Hindlimb muscle (tissue), 1 donor: ENCODE measurements around the gene INO80C. TPM values are rescaled to one million over a fixed set of nuclear protein-coding genes. Genes with fewer than 3 reads are reported as not detected.
"Not testable (repeated sequence)": the region's sequence is repeated elsewhere in the genome, so short reads cannot be mapped to it uniquely, and the experiment has no call there.

Experiments
- DNase-seq: peaks from one replicate; pipeline ENCODE4 v3.0.0-alpha.2; 2013
- polyA plus RNA-seq: library from polyadenylated mRNA; unstranded; fragments of 120-200 nt; gene quantifications from one replicate; pipeline ENCODE4 v1.2.1, GENCODE V29; 2013; ENCODE audit not compliant: insufficient read length

INO80C gene
- polyA plus RNA-seq, 1 donor: 27.8 TPM

DNA sequence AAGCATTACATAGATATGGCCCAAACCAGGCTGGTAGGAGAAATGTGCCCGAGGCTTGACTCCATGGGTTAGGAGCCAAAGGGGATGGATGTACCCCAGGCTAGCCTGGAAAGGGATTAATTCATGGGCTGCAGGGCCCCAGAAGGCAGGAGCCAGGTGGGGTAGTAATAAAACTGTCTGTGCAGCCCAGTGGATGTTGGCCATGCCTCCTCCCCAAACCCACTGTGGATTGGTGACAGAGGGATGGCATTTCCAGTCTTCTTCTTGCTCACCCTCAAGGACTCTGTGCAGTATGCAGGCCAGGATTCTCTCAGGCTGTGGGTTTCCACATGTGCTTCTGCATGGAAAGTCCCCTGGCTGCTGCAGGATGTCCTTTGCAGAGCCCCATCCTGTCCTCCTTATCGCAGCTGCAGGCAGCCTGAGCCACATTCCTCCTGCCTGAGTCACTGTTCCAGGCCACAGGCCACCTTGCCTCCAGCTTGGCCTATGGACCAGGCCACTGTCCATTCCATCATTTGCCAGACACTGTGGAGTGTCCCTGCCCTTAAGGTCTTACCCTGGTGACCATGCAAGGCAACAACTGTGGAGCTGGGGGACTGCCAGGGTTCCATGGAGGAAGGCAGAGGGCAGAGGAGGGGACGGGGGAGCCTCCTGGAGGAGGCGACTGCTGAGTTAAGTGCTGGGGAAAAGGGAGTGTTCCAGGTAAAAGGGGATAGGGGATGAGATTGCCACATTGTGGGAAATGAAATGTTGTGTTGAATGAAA, 38.9 kb downstream of the INO80C start:
- DNase-seq: no peak

DNA sequence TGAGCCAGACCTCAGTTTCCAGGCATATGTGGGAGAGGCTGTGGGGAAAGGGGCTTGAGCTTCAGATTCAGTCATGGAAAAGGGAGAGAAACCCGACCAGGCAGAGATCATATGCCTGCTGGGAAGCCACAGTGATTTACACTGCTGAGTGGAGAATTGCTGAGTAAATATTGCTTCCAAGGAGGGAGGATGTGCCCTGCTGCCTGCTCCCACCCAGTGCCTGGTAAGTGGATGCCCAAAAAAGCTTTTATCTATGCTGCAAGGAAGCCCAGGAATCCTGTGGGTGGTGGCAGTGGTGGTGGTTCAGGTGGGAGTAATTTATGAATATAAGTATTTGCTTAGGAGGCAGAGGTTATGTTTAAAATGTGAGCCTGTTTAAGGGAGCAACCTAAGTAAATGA, 39.5 kb downstream of the INO80C start:
- no peak for DNase-seq

DNA sequence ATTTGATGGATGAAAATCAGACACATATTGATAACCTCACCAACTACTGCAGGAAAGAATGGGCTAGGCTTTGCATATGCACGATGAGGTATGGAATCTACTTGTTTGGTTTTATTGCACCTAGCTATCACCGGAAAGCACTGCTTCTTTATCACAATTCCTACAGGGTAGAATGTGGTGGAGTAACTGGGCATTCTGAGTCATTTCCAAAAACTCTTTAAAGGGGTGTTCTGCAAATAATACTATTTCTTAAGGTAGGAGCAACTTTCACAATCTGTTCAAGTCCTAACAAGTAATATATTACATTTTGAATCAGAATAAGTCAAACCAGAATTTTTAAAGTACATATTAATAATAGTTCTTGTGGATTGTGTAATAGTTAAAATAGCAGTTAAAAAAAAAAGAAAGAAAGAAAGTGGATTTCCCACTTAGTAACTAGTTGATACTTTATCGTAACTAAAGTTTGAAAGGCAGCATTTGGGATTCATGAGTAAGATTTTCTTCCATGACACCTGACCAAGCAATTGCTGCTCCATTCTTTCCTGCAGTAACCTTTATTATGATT, 40.5 kb downstream of the INO80C start:
- no peak for DNase-seq

DNA sequence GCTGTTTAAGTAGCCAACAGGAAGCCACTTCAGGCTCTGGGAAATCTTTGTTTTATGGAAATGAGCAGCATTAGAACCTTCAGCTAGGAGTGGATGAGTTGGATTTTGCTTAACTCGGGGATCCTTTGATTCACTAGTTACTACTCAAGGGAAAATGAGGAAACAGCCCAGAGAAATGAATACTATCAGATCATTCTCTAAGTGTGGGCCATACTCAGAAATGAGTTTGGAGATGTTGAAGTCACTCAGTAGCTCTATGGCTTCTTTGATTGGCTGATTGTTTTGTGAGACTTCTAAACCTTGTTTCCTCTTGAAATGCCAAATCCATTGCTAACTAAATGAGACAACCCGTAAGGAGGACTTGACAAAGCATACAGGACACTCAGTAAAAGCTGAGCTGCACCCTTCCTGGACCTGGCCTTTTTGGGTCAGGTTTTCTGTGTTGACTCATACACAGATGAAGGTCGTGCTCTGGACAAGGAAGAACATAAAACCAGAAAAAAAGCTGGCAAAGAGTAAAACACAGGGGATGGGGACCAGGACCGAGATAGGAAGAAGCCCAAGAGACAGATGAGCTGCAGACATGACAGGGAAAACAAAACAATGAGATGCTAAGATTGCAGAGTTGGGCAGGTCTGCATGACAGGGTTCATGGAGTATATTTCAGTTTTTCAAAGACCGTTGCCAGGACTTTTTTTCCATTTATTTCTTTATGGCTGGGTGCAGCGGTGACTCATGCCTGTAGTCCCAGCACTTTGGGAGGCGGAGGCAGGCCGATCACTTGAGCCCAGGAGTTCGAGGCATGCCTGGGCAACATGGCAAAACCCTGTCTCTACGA, 41.6 kb downstream of the INO80C start:
- no peak for DNase-seq

DNA sequence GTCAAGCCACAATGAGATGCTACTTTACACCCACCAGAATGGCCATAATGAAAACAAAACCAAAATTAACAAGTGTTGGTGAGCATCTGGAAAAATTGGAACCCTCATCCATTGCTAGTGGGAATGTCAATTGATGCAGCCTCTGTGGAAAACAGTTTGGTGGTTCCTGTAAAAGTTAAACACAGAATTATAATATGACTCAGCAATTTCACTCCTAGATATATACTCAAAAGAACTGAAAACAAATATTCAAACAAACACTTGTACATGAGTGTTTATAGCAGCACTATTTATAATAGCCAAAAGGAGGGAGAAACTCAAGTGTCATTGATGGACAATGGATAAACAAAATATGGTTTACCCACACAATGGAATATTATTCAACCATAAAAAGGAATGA, 43.0 kb downstream of the INO80C start:
- DNase-seq: no peak

DNA sequence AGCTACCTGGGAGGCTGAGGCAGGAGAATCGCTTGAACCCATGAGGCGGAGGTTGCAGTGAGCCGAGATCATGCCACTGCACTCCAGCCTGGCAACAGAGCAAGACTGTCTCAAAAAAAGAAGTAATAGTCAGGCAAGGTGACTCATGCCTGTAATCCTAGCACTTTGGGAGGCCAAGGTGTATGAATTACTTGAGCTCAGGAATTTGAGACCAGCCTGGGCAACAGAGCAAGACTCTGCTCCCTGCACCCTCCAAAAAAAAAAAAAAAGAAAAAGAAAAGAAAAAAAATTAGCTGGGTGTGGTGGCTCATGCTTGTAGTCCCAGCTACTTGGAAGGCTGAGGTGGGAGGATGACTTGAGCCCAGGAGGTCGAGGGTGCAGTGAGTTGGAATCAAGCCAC, 44.7 kb downstream of the INO80C start:
- not testable (repeated sequence) for DNase-seq

DNA sequence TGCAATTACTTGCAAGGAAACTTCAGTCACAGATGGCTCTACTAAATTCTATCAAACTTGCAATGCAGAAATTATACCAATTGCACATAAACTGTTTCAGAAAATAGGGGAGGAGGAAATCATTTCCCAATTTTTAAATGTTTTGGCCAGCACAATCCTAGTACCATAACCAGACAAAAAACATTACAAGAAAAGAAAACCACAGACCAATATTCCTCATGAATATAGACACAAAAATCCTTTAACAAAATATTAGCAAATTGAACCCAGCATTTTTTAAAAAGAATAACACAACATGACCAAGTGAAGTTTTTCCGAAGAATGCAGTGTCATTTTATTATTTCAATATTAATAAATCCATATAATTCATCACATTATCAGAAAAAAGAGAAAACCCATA, 45.8 kb downstream of the INO80C start:
- DNase-seq: no peak

DNA sequence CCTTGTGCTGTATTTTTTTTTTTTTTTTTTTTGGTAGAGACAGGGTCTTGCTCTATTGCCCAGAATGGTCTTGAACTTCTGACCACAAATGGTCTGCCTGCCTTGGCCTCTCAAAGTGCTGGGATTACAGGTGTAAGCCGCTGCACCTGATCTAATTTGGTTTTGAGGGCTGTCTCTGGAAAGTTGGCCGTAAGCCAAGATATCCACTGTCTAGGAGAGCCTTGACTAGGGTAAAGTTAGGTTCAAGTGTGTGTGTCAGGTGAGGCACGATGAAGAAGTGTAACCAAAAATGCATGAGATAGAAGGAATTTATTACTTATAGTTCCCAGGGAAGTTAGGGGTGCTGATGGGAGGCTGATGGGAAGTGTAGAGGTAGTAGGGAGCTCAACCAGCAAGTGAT, 46.7 kb downstream of the INO80C start:
- no peak for DNase-seq

DNA sequence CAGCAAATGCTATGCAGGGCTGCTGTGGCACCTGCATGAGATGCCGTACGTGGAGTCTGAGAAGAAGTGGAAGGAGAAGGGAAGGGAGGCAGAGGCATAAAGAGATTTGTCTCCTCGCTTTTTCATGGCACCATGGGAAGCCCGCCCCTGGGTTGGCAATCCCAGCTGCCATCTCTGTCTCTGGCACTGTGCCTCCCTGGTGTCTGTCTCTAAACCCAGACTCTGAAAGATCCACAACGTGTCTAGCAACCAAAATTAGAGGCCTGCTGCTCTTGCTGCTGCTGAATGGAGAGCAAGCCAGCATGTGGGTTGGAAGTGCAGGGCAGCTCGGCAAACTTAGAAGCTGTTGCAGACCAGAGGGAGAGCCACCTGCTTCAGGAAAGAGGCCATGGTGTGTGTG, 53.1 kb downstream of the INO80C start:
- DNase-seq: no peak

DNA sequence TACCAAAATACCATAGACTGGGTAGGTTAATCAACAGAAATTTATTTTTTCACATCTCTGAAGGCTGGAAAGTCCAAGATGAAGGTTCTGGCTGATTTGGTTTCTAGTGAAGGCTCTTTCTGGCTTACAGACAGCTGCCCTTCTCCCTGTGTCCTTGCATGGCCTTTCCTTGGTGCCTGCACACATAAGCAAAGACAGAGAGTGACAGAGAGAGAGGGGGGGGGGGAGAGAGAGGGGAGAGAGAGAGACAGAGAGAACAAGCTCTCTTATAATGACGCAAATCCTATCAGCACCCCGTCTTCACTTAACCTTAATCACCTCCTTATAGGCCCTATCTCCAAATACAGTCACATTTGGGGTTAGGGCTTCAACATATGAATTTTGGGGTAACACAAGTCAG, 53.9 kb downstream of the INO80C start:
- DNase-seq: no peak

DNA sequence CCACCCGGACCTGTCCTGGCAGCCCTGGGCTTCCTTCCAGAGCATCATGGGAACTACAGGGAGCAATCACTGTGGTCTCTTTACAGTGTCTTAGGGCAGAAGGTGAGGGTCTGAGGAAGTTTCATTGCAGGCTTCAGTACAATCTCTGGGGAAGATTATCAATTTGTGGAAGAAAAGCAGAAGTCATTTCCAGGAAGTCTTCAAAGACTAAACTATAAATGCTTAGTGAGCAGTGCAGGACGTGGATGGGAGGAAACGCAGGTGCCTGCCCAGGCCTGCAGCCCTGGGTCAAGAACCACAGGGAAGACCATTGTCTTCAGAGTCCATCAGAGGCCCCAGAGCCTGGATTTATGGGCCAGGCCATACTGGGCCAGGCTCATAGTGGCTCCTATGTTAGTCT, 54.3 kb downstream of the INO80C start:
- DNase-seq: no peak

DNA sequence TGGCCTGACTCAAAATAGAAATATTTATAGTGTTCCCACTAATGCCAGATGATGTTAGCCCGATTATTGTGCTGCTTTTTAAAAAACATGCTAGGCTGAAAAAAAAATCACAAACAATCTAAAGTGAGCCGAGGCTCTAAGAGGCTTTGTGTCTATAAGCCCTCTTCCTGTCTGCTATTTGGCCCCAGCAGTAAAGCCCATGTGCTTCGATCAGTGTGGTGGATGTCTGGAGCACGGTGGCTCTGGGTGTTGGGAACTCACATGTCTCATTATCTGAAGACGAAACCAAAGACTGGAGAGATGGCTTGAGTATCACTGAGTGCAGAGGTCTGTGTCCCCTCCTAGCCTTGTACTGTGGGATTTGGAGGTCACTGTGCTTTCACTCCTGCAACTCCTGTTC, 55.1 kb downstream of the INO80C start:
- DNase-seq: no peak

DNA sequence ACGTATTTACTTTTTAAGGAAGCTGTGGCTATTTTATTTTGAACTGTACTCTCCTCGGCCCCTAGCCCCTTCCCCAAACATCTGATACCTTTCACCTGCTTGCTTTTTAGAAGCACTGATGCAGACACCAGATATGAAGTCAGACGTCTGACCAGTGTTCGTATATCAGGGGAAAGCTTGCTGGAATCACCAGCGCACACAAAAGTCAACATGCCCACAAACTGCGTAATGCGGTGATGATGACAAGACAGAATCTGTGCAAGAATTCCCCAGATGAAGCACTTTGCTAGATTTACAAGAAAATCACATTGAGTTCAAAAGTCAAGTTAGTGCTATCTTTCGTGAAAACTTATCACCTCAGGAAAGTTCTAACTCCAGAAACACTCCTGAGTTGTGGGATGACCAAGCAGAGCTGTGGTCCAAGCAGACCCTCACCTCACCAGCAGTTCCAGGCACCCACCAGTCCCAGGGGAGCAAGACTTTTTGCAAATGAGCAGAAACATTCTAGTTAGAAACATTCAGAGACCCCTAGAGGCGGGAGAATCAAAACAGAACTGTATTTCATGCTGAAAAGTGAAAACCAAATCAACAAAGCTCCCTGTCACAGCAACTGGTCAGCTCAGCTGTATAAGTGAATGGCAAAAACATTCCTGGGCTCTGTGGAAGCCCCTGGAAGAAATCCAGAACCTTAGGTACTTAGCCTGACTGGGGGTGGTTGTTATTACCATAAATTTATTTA, 55.7 kb downstream of the INO80C start:
- no peak for DNase-seq

DNA sequence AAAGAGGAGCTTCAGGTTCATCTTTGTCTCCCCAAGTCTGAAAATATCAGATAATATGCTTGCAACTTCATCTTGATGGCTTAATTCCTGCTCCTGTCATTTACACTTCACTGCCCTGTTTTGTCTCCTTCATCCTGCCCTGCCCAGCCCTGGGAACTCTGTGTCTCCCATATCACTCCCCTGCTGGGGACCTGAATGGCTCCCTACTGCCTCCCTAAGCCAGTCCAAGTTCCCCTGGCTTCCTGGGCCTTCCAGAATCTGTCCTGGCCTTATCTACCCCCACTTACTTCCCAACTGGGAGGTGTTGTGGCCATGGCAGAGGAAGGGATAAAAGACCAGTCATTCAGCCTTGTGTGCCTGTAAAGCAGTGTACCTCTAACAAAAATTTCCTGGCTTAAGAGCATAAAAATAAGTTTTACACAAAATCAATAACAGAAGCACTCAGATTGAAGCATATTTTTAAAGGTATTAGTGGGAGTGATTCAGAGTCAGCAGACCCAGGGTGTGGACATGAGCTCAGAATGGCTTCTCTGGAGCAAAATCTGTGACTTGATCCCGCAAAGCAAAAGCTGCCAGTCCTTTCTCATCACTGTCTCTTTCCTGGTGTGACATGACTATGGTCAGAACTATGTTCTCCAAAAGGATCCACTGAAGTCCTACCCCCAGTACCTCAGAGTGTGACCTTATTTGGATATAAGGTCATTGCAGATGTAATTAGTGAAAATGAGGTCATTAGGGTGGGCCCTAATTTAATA, 59.1 kb downstream of the INO80C start:
- DNase-seq: no peak

DNA sequence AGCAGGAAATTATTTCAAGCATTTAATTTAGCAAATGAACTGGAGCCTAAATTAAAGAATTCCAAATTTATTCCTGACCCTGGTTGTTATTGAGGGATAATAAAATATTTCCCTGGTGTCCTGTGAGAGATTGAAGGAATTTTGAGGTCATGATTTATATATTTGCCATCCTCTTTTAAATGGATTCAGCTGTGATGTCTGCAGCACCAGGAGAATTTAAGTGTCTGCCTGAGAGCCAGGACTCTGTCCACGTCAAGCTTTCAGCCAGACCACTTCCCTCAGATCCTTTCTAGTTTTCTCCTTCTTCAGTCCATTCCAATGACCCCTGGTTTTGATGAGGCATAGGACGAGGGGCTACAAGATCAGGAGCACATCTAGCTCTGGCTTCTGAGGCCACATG, 59.9 kb downstream of the INO80C start:
- DNase-seq: no peak

DNA sequence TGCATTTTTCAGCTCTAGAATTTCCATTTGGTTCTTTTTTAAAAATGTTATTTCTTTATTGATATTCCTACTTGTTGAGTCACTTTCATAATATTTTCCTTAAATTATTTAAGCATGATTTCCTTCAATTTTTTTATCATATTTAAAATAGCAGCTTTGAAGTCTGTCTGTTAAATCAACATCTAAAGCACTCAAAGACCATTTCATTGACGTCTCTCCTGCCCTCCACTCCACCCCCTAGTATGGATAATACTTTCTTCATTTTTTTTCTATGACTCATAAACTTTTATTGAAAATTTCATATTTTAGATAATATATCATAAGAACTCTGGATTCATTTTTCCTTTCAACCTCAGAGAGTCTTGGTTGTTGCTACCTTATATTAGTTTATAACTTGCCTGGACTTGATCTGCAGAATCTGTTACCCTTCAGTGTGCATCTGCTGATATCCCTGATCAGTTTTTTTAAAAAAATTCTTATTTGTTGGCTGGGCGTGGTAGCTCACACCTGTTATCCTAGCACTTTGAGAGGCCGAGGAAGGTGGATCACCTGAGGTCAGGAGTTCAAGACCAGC, 61.6 kb downstream of the INO80C start:
- DNase-seq: no peak

DNA sequence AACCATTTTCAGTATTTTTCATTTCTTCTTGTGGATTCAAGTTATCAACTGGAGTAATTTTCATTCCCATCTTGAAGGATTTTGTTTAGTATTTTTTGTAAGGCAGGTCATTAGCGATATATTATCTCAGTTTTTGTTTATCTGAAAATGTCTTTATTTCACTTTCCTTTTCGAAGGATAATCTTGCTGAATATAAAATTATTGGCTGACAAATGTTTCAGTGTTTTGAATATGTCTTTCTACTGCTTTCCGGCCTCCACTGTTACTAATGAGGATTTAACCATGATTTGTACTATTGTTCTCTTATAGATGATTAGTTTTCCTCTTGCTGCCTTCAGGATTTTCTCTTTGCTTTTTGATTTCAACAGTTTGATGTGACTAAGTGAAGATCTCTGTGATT, 62.4 kb downstream of the INO80C start:
- DNase-seq: no peak

DNA sequence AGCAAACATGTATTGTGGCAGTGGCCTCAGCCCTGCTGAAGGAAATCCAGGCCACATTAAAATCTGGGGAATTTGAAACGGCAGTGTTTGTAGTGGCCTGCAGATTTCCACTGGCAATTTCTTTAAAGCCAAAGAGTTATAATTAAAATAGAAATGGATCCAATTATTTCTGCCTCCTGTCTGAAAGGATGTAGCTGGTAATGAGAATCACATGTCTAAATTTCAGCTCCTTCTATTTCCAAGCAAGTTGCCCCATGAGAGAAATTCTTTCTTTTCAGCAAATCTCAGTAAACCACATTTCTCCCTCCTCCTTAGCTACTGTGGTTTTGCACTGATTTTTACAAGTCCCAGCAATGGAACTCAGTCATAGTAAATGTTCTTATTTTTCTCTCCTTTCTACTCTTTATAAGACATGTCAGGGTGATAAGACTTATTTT, 65.2 kb downstream of the INO80C start:
- no peak for DNase-seq

DNA sequence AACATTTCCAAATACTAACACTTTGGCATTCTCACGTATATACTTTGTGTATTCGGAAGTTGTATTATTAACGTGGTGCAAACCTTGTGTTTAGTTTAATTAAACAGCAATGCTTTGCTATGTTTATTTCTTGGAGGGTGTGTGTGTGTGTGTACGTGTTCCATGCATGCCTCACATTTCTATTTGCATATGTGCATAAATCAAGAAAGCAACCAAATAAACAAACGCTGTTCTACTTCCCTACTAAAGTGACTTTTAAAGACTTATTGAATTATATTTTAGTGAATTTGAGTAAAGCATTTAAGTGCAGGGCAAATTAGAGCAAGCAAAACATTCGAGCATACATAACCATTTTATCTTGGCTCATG, 66.4 kb downstream of the INO80C start:
- DNase-seq: no peak

DNA sequence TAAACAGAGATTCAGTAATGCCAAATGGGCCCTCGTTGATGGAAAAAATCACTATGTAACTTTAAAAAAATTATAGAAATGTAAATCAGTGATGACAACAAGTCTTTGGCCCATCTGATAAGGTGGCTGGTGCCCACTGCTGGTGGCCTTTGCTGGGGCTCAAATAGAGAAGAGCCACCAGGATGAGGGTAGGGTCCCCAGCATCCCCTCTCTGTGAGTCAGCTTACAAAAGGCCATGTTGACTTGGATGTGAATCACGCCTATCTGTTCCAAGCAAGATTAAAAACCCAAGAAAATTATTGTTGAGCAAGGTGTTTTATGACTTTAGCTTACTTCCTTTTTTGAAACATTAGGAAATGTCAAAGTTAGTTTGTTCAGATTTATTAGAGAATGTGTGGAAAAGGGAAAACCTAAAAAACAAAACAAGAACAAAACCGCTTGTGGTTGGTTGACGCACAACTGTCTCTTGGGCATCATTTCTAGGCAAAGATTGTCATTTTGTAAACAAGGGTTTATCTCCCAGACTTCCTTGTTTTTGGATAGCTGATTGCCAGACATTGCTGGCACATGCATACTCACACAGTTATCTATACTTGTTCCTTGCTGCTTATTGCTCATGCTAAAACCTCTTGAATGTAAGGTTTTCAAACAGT, 66.9 kb downstream of the INO80C start:
- DNase-seq: no peak

DNA sequence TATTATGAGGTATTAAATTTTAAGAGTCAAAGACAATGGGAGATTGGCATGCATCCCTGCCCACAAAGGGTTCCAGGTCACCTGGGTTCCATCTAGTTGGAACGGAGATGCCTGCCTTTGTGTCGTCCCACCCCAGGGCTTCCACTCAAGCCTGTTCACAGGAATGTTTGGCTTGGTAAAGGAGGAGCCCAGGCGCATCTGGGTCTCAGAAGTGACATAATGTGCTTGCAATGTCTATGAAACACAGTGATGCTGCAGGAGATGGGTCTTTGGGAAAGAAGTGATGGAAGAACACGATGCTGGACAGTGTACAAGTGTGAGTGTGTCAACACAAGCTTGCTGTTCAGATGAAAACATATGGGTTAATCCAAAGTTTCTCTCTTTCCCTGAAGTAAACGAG, 71.0 kb downstream of the INO80C start:
- no peak for DNase-seq
